CD4-positive, alpha-beta memory T cell (primary cell): Measurements from ENCODE around the gene C2orf15. TPM values are rescaled to one million over a fixed set of nuclear protein-coding genes. Genes with fewer than 3 reads are reported as not detected.

Experiments used
- CTCF ChIA-PET: fragments of 350-600 bp; sonication (Branson Sonifier 250); formaldehyde crosslinking; loops from one replicate; lab custom pipeline; 2021; ENCODE audit warnings: inconsistent platforms; ENCODE audit not compliant: partially characterized antibody; lab: Charles Lee
- POLR2A ChIA-PET: fragments of 350-600 bp; sonication (Branson Sonifier 250); formaldehyde crosslinking; loops from one replicate; lab custom pipeline; 2021; ENCODE audit not compliant: partially characterized antibody; lab: Charles Lee
- DNase-seq, 5 donors: peaks; one replicate each; pipeline versions ENCODE4 v3.0.0 to v3.0.0-alpha.2; 2020 to 2022; ENCODE audit warnings: mixed read lengths in 1 of 5
- H3K27ac ChIP-seq: one replicate; pipeline ENCODE4 v1.7.0; 2013; ENCODE audit warnings: low read depth, low read length
- H3K27me3 ChIP-seq: 2 replicates; pipeline ENCODE4 v1.7.0; 2013; ENCODE audit warnings: mild to moderate bottlenecking, low read length, moderate library complexity; ENCODE audit not compliant: insufficient read depth
- H3K36me3 ChIP-seq: 2 replicates; pipeline ENCODE4 v1.7.0; 2013; ENCODE audit warnings: mild to moderate bottlenecking, low read length, moderate library complexity; ENCODE audit not compliant: insufficient read depth
- H3K4me1 ChIP-seq: 2 replicates; pipeline ENCODE4 v1.7.0; 2013; ENCODE audit warnings: mild to moderate bottlenecking, low read length, moderate library complexity; ENCODE audit not compliant: insufficient read depth
- H3K4me3 ChIP-seq, 2 donors: one replicate each; pipeline ENCODE4 v1.7.0; 2013; ENCODE audit warnings: low read length in 2 of 2, mild to moderate bottlenecking in 1 of 2
- H3K9me3 ChIP-seq, 2 donors: one replicate each; pipeline ENCODE4 v1.7.0; 2013; ENCODE audit warnings: low read length in 2 of 2, control low read depth in 1 of 2; ENCODE audit not compliant: control insufficient read depth in 1 of 2
- H3K27ac Mint-ChIP-seq, 7 donors: one replicate each; pipeline ENCODE4 v1.8.0; 2020 to 2021; ENCODE audit warnings: mixed read lengths in 7 of 7, mild to moderate bottlenecking in 6 of 7, inconsistent platforms in 3 of 7, moderate library complexity in 3 of 7
- H3K27me3 Mint-ChIP-seq, 2 donors: one replicate each; pipeline ENCODE4 v1.8.0; 2020 to 2021; ENCODE audit warnings: mixed read lengths in 2 of 2
- H3K36me3 Mint-ChIP-seq, 2 donors: one replicate each; pipeline ENCODE4 v1.8.0; 2020 to 2021; ENCODE audit warnings: mixed read lengths in 2 of 2, inconsistent platforms in 1 of 2, mild to moderate bottlenecking in 1 of 2
- H3K4me1 Mint-ChIP-seq, 4 donors: one replicate each; pipeline ENCODE4 v1.8.0; 2020 to 2021; ENCODE audit warnings: mixed read lengths in 4 of 4, mild to moderate bottlenecking in 1 of 4
- H3K4me3 Mint-ChIP-seq, 8 donors: one replicate each; pipeline ENCODE4 v1.8.0; 2020 to 2021; ENCODE audit warnings: mixed read lengths in 8 of 8, mild to moderate bottlenecking in 7 of 8, moderate library complexity in 6 of 8, inconsistent platforms in 3 of 8
- H3K9me3 Mint-ChIP-seq, 8 donors: one replicate each; pipeline ENCODE4 v1.8.0; 2020 to 2021; ENCODE audit warnings: mixed read lengths in 8 of 8, mild to moderate bottlenecking in 5 of 8, inconsistent platforms in 3 of 8, moderate library complexity in 1 of 8
- intact Hi-C: fragments of 100-400 bp; cut with micrococcal nuclease; formaldehyde crosslinking; loops from one replicate; pipeline ENCODE4 v1.15.1; 2023
- polyA plus RNA-seq, 2 donors: library from polyadenylated mRNA; unstranded; fragments of 300-500 nt; fragmentation: Illumina TruSeq; gene quantifications; one replicate each; pipeline ENCODE4 v1.2.3, GENCODE V29; 2021
- total RNA-seq, 2 experiments: library from RNA; stranded (reverse); gene quantifications; one replicate each; pipeline ENCODE4 v1.2.3, GENCODE V29; 2021

Gene C2orf15
- total RNA-seq = 1 to 10 TPM; 2.3 to 3.2 TPM
- polyA plus RNA-seq = 1 to 10 TPM; 4.7 to 4.9 TPM

GRCh38 chr2:99141110-99142108, at the start of gene C2orf15:
C2orf15 (plus strand) TSS chr2:99141707; CDS start chr2:99150559, 8,852 bp downstream.
- POLR2A ChIA-PET = interaction anchor here (0.5 to 2.6 kb wide), 22 partner anchors 8 to 1145 kb away, joined by 3 to 112 read pairs (median 4); partner anchors contain the start of genes COA5, EIF5B, LIPT1 and MITD1
- Histone ChIP-seq H3K4me1 (peaks cover 18% of the 10 kb centered on the region), H3K27me3 (no peaks in the 10 kb centered on the region), H3K36me3 (no peaks in the 10 kb centered on the region), H3K27ac (peak within 1 kb of the TSS; percentile 86), H3K4me3 (peak within 1 kb of the TSS; percentile 50 to 97), H3K9me3 (no peaks in the 10 kb centered on the region)
- H3K27me3 Mint-ChIP-seq = no peaks in the 10 kb centered on the region
- H3K36me3 Mint-ChIP-seq = peaks cover 11 to 12% of the 10 kb centered on the region in 2 donors
- H3K27ac Mint-ChIP-seq = peak within 1 kb of the TSS; percentile 96 to 99 (median 98)
- H3K4me3 Mint-ChIP-seq = peak within 1 kb of the TSS; percentile 93 to 99 (median 96)
- DNase-seq = peak; percentile 97 to 98 (median 97)
- intact Hi-C loops = loop anchor here (1.0 to 2.0 kb wide), 5 partner anchors 13 to 349 kb away; partner anchors contain the start of genes LIPT1, MITD1, MRPL30 and REV1
- H3K9me3 Mint-ChIP-seq = peaks cover 0 to 7% (median 0%) of the 10 kb centered on the region in 8 donors
- CTCF ChIA-PET = interaction anchor here (0.8 to 3.2 kb wide), 8 partner anchors 10 to 196 kb away, joined by 3 to 20 read pairs (median 4); partner anchors contain the start of genes EIF5B, LIPT1, MITD1 and MRPL30
- peaks cover 11 to 31% (median 17%) of the 10 kb centered on the region in 4 donors for H3K4me1 Mint-ChIP-seq

GRCh38 chr2:99096728-99097127, 44.8 kb upstream of the C2orf15 start:
- intact Hi-C loops = no loop called here
- DNase-seq = no peak
- peaks cover 0 to 13% (median 9%) of the 10 kb centered on the region in 8 donors for H3K9me3 Mint-ChIP-seq
- ChIA-PET POLR2A (no interaction called here), CTCF (no interaction called here)
- peaks cover 0 to 2% of the 10 kb centered on the region in 2 donors for H3K27me3 Mint-ChIP-seq
- H3K27ac Mint-ChIP-seq = no peak overlapping the region
- H3K4me1 Mint-ChIP-seq = peaks cover 0 to 5% (median 2%) of the 10 kb centered on the region in 4 donors
- peaks cover 0 to 7% of the 10 kb centered on the region in 2 donors for H3K36me3 Mint-ChIP-seq
- H3K27ac ChIP-seq = no peak overlapping the region
- H3K9me3 ChIP-seq = peaks cover 0 to 4% of the 10 kb centered on the region in 2 donors
- no peaks in the 10 kb centered on the region for H3K4me1 ChIP-seq
- no peak overlapping the region for H3K4me3 ChIP-seq
- no peaks in the 10 kb centered on the region for H3K27me3 ChIP-seq
- H3K36me3 ChIP-seq = no peaks in the 10 kb centered on the region
- H3K4me3 Mint-ChIP-seq = no peak overlapping the region

- Histone ChIP-seq H3K27ac (no peak overlapping the region), H3K4me1 (no peaks in the 10 kb centered on the region), H3K27me3 (no peaks in the 10 kb centered on the region), H3K9me3 (no peaks in the 10 kb centered on the region), H3K4me3 (no peak overlapping the region), H3K36me3 (no peaks in the 10 kb centered on the region)
- H3K27ac Mint-ChIP-seq = peak overlapping the region in 5 of 7 donors; percentile 7 to 79 (median 23)
- intact Hi-C loops = no loop called here
- CTCF ChIA-PET = no interaction called here
- POLR2A ChIA-PET = interaction anchor here (1.7 kb wide), 1 partner anchor 40 kb away, joined by 5 read pairs; the partner anchor contains the start of gene C2orf15
- H3K27me3 Mint-ChIP-seq = no peaks in the 10 kb centered on the region
- peaks cover 0 to 7% (median 3%) of the 10 kb centered on the region in 4 donors for H3K4me1 Mint-ChIP-seq
- no peaks in the 10 kb centered on the region for H3K36me3 Mint-ChIP-seq
- H3K9me3 Mint-ChIP-seq = no peaks in the 10 kb centered on the region
- no peak for DNase-seq
- no peak overlapping the region for H3K4me3 Mint-ChIP-seq
These were observed 39.8 kb upstream of the C2orf15 start for GRCh38 chr2:99101697-99102096.

GRCh38 chr2:99104006-99104405, 37.5 kb upstream of the C2orf15 start:
- H3K27ac Mint-ChIP-seq = no peak overlapping the region
- H3K4me3 ChIP-seq = no peak overlapping the region
- H3K36me3 Mint-ChIP-seq = peaks cover 0 to under 1% of the 10 kb centered on the region in 2 donors
- no peaks in the 10 kb centered on the region for H3K9me3 ChIP-seq
- peaks cover 0 to 7% (median 3%) of the 10 kb centered on the region in 4 donors for H3K4me1 Mint-ChIP-seq
- no peaks in the 10 kb centered on the region for H3K4me1 ChIP-seq
- H3K27ac ChIP-seq = no peak overlapping the region
- H3K9me3 Mint-ChIP-seq = no peaks in the 10 kb centered on the region
- DNase-seq = no peak
- intact Hi-C loops = no loop called here
- ChIA-PET CTCF (no interaction called here), POLR2A (no interaction called here)
- no peaks in the 10 kb centered on the region for H3K36me3 ChIP-seq
- H3K27me3 Mint-ChIP-seq = no peaks in the 10 kb centered on the region
- no peaks in the 10 kb centered on the region for H3K27me3 ChIP-seq
- no peak overlapping the region for H3K4me3 Mint-ChIP-seq

- Mint-ChIP-seq H3K27me3 (no peaks in the 10 kb centered on the region), H3K27ac (no peak overlapping the region), H3K9me3 (no peaks in the 10 kb centered on the region), H3K4me1 (peaks cover 0 to 2% (median 0%) of the 10 kb centered on the region in 4 donors), H3K36me3 (peaks cover 0 to 5% of the 10 kb centered on the region in 2 donors), H3K4me3 (no peak overlapping the region)
- DNase-seq = no peak
- Histone ChIP-seq H3K4me1 (no peaks in the 10 kb centered on the region), H3K27ac (no peak overlapping the region), H3K36me3 (no peaks in the 10 kb centered on the region), H3K27me3 (no peaks in the 10 kb centered on the region), H3K4me3 (no peak overlapping the region), H3K9me3 (no peaks in the 10 kb centered on the region)
- ChIA-PET POLR2A (no interaction called here), CTCF (no interaction called here)
- intact Hi-C loops = no loop called here
These were observed 34.6 kb upstream of the C2orf15 start for GRCh38 chr2:99106913-99107312.

- POLR2A ChIA-PET = no interaction called here
- no peak overlapping the region for H3K4me3 Mint-ChIP-seq
- no peaks in the 10 kb centered on the region for H3K27me3 Mint-ChIP-seq
- Histone ChIP-seq H3K4me1 (no peaks in the 10 kb centered on the region), H3K9me3 (no peaks in the 10 kb centered on the region), H3K36me3 (no peaks in the 10 kb centered on the region), H3K27ac (no peak overlapping the region), H3K4me3 (no peak overlapping the region), H3K27me3 (no peaks in the 10 kb centered on the region)
- no peaks in the 10 kb centered on the region for H3K9me3 Mint-ChIP-seq
- DNase-seq = no peak
- H3K27ac Mint-ChIP-seq = no peak overlapping the region
- peaks cover 0 to 5% of the 10 kb centered on the region in 2 donors for H3K36me3 Mint-ChIP-seq
- intact Hi-C loops = no loop called here
- CTCF ChIA-PET = no interaction called here
- no peaks in the 10 kb centered on the region for H3K4me1 Mint-ChIP-seq
These were observed 30.3 kb upstream of the C2orf15 start for GRCh38 chr2:99111236-99111635.

GRCh38 chr2:99111945-99112344, 29.6 kb upstream of the C2orf15 start:
- H3K4me1 Mint-ChIP-seq = no peaks in the 10 kb centered on the region
- POLR2A ChIA-PET = no interaction called here
- CTCF ChIA-PET = no interaction called here
- Histone ChIP-seq H3K4me3 (no peak overlapping the region), H3K27ac (no peak overlapping the region), H3K9me3 (no peaks in the 10 kb centered on the region), H3K27me3 (no peaks in the 10 kb centered on the region), H3K36me3 (no peaks in the 10 kb centered on the region), H3K4me1 (no peaks in the 10 kb centered on the region)
- no peak overlapping the region for H3K4me3 Mint-ChIP-seq
- peaks cover 0 to 5% of the 10 kb centered on the region in 2 donors for H3K36me3 Mint-ChIP-seq
- H3K27ac Mint-ChIP-seq = no peak overlapping the region
- no peak for DNase-seq
- intact Hi-C loops = no loop called here
- no peaks in the 10 kb centered on the region for H3K27me3 Mint-ChIP-seq
- no peaks in the 10 kb centered on the region for H3K9me3 Mint-ChIP-seq
